ENCODE measurements around the gene PTAR1.

DNA sequence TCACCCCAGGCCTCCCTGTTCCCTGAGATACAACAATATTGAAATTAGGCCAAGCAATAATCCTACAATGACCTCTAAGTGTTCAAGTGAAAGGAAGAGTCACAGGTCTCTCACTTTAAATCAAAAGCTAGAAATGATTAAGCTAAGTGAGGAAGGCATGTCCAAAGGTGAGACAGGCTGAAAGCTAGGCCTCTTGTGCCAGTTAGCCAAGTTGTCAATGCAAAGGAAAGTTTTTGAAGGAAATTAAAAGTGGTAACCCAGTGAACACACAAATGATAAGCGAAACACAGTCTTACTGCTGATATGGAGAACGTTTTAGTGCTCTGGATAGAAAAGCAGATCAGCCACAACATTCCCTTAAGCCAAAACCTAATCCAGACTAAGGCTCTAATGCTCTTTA lies 39.8 kb downstream of the PTAR1 start:
- TF ChIP-seq POLR2A (IDR thresholded peaks at IDR 0.05) (no peak), CTCF (IDR thresholded peaks at IDR 0.05) (no peak)
